ENCODE measurements around the gene PNMA3.
A peak's percentile ranks its signal among the peaks of the same experiment; 100 is the strongest.
"Not testable (repeated sequence)": the region's sequence is repeated elsewhere in the genome, so short reads cannot be mapped to it uniquely, and the experiment has no call there.

The PNMA3 gene, protein sequence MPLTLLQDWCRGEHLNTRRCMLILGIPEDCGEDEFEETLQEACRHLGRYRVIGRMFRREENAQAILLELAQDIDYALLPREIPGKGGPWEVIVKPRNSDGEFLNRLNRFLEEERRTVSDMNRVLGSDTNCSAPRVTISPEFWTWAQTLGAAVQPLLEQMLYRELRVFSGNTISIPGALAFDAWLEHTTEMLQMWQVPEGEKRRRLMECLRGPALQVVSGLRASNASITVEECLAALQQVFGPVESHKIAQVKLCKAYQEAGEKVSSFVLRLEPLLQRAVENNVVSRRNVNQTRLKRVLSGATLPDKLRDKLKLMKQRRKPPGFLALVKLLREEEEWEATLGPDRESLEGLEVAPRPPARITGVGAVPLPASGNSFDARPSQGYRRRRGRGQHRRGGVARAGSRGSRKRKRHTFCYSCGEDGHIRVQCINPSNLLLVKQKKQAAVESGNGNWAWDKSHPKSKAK
- long read RNA-seq, donor 1, partial matches to known transcripts: 0 of 5 reads
- long read RNA-seq, donor 1, other reads (novel, unspliced or antisense): 0 of 5 reads
- long read RNA-seq, donor 2, partial matches to known transcripts: 0 of 1 reads
- long read RNA-seq, donor 2, other reads (novel, unspliced or antisense): 0 of 1 reads
- long read RNA-seq, donor 3, transcript PNMA3-202 (1 exons, 1,432 nt): major isoform, 5 of 6 reads
- long read RNA-seq, donor 3, partial matches to known transcripts: 0 of 6 reads
- long read RNA-seq, donor 3, other reads (novel, unspliced or antisense): 0 of 6 reads
- long read RNA-seq, donor 4, transcript PNMA3-202 (1 exons, 1,432 nt): major isoform, 6 of 6 reads
- long read RNA-seq, donor 4, partial matches to known transcripts: 0 of 6 reads
- long read RNA-seq, donor 4, other reads (novel, unspliced or antisense): 0 of 6 reads
- long read RNA-seq, donor 5, partial matches to known transcripts: 16 of 21 reads
- long read RNA-seq, donor 5, other reads (novel, unspliced or antisense): 0 of 21 reads
- long read RNA-seq, donor 6, partial matches to known transcripts: 7 of 14 reads
- long read RNA-seq, donor 6, other reads (novel, unspliced or antisense): 0 of 14 reads
- long read RNA-seq, donor 7, transcript PNMA3-202 (1 exons, 1,432 nt): major isoform, 10 of 22 reads
- long read RNA-seq, donor 7, partial matches to known transcripts: 10 of 22 reads
- long read RNA-seq, donor 7, other reads (novel, unspliced or antisense): 0 of 22 reads
- long read RNA-seq, donor 8, transcript PNMA3-202 (1 exons, 1,432 nt): major isoform, 8 of 21 reads
- long read RNA-seq, donor 8, partial matches to known transcripts: 10 of 21 reads
- long read RNA-seq, donor 8, other reads (novel, unspliced or antisense): 0 of 21 reads

DNA sequence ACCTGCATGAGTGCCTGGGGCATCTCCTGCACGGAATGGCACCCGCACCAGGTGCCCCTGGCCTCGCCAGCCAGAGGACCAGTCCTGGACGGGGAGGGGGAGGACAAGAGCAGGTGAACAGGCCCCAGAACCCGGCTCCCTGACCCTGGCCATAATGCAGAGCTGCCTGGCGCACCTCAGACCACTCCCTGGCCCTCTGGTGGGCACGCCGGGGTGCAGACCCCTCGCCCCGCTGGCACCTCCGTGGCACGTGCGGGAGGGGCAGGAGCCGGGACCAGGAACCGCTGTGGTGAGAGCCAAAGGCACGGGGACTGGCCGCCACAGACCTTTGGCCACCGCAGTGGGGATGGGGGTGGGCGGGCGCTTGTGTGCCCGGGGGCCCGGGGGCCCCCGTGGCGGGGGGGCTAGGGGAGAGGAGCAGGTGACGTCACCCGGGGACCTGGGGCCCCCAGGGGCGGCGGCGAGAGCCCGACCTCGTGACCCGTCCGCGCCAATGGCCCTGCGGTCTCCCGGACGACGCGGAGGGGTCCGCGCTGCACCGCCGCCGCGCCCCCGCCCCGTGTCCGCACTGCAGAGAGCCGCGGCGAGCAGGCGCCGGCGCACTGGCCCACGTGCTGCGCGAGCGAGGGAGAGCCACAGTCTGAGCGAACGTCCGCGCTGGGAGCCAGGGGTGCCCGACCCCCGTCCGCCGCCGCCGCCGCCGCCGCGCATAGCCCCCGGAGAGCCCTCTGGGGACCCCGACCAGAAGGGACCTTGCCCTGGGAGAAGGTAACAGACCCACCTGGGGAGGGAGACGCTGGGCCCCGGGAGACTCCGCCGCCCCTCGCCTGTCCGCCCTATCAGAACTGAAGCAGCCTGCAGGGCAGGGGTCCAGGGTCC lies at the start of gene PNMA3:
PNMA3 (plus strand) TSS at position 600 of the 879 bp plus-strand sequence. CDS start 586 bp downstream, outside the sequence.
- DNase-seq: peak; percentile 56

DNA sequence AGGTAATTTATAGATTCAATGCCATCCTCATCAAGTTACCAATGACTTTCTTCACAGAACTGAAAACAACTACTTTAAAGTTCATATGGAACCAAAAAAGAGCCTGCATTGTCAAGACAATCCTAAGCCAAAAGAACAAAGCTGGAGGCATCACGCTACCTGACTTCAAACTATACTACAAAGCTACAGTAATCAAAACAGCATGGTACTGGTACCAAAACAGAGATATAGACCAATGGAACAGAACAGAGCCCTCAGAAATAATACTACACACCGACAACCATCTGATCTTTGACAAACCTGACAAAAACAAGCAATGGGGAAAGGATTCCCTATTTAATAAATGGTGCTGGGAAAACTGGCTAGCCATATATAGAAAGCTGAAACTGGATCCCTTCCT lies 39.1 kb upstream of the PNMA3 start:
- not testable (repeated sequence) for DNase-seq

DNA sequence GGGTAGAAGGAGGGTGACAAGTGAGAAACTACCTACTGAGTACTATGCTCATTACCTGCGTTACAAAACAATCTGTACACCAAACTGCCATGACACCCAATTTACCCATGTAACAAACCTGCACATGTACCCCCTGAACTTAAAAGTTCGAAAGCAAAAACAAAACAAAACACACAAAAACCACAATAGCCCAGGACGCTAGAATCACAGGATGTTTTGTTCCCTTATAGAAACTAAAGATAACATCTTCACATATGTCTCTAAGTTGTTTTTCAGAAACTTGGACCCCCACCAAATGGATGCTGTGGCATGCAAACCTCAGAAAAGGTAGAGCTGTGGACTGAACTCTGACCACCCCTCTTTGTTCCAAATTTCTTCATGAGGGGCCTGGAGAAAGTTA lies 37.1 kb upstream of the PNMA3 start:
- no peak for DNase-seq

DNA sequence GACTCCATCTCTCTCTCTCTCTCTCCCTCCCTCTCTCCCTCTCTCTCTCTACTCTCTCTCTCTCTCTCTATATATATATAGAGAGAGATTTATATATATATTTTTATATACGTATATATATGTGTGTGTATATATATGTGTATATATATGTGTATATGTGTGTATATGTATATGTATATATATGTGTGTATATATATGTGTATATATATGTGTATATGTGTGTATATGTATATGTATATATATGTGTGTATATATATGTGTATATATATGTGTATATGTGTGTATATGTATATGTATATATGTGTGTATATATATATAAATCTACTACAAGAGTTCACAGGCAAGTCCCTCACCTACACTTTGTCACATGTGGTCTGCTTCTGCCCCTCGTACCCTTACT lies 29.8 kb upstream of the PNMA3 start:
- DNase-seq: not testable (repeated sequence)

DNA sequence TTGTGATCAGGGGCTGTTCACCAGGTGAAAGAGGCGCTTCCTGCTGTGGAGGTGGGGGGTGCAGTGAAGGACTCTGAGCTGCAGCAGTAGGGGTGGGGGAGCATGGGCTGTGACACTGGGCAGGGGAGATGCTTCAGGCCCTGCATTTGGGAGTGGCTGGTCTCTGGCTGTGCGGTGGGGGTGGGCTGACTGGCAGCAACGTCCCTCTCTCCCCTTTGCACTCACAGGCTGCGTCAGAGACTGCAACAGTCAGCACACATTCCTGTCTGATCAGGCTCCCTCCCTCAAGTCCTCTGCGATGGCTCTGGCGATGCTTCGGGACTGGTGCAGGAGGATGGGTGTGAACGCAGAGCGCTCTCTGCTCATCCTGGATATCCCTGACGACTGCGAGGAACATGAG lies 27.8 kb upstream of the PNMA3 start:
- DNase-seq: not testable (repeated sequence)

DNA sequence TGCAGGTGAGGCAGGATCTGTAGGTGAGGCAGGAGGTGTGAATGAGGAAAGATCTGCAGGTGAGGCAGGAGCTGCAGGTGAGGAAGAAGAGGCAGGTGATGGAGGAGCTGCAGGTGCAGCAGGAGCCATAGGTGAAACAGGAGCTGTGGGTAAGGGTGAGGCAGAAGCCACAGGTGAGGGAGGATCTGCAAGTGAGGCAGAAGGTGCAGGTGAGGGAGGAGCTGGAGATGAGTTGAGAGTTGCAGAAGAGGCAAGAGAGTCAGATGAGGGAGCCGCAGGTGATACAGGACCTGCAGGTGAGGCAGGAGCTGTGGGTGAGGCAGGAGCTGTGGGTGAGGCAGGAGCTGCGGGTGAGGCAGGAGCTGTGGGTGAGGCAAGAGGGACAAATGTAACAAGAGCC lies 27.1 kb upstream of the PNMA3 start:
- DNase-seq: no peak

DNA sequence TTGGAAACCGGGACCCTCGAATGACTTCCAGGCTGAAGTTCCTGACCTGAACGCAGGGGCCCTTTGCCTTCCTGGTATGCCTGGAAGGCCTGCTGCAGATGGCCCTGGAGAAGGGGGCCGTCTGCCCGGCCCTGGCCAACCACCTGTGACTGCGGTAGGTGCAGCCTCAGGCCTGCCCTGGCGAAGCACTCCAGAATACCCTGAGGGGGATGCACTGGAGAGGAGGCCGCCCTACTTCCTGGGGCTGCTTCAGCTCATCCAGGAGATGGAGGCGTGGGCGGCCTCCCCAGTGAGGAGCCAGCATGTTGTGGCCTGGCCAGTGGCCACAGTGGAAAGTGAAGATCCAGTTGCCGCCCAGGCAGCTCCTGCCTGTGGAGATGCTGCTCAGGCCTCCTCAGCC lies 26.4 kb upstream of the PNMA3 start:
- no peak for DNase-seq

DNA sequence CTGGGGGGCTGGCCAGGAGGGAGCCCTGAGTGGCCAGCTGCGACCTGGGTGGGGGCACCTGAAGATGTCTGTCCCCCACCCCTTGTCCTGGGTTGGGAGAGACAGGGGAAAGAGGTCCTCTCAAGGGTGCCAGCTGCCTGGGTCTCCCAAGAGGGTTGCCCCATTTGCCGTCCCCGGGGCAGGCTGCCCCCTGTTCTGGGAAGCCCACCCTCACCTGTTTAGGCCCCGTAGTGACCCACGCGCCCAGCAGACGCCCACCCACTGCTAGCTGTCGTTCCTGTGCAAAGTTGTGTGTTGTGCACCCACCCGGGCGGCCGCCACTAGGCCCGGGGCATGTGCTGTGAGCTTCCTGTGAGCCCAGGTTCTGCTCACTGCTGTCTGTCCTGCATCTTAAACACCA lies 25.5 kb upstream of the PNMA3 start:
- no peak for DNase-seq

DNA sequence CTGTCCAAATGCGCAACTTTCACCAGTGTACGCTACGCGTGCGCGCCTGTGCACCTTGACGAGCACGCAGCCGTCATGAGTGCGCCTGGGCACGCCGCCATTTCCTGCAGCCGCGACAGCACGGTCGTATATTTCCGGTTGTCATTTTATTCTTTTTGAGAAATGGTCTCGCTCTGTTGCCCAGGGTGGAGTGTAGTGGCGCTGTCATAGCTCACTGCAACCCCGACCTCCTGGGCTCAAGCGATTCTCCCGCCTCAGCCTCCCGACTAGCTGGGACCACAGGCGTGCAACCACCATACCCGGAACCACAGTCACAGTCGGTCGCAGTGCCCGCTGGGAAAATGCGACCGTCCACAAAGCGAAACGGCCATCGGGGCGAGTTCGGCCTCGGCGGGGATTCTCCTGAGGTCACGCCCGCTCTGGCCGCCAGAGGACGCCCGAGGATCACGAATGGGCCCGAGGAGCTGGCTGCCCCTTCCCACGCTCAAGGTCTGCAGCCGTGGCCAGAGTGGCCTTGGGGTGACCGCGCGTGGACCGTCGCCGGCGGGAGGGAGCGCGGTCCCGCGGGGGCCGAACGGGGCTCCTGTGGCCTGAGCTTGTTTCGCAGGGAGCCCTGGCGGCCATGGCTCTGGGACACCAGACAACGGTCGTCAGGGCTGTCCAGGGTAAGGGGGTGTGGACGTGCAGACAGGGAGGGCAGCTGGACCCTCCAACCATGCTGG lies 23.7 kb upstream of the PNMA3 start:
- peak; percentile 75 for DNase-seq

DNA sequence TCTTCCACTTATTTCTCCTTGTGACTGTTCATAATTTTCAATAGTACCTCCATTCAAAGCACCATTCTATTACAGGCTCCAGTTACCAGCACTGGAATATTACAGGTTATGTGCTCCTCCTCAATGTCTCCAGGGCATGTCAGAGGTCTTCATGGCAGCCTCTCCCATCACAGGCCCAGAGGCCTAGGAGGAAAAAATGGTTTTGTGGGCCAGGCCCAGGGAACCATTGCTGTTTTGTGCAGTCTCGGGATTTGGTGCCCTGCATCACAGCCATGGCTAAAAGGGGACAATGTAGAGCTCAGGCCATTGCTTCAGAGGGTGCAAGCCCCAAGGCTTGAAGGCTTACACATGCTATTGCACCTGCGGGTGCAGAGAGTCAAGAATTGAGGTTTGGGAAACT lies 7.2 kb upstream of the PNMA3 start:
- DNase-seq: no peak

DNA sequence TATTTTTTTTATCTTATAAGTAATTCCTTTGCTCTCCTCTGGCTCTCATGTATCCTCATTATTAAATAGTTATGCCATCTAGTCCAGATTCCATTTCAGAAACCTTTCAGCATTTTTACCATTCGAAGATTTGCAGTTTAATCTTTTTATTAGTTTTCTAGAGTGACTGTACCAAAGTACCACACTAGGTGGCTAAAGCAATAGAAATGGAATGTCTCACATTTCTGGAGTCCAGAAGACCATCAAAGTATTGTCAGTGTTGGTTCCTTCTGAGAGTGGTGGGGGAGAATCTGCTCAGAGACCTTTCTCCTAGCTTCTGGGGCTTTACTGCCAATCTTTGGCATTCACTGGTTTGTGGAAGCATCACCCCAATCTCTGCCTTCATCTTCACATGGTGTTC lies 3.7 kb upstream of the PNMA3 start:
- DNase-seq: no peak

DNA sequence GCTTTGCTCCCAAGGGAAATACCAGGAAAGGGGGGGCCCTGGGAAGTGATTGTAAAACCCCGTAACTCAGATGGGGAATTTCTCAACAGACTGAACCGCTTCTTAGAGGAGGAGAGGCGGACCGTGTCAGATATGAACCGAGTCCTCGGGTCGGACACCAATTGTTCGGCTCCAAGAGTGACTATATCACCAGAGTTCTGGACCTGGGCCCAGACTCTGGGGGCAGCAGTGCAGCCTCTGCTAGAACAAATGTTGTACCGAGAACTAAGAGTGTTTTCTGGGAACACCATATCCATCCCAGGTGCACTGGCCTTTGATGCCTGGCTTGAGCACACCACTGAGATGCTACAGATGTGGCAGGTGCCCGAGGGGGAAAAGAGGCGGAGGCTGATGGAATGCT lies 1.0 kb downstream of the PNMA3 start:
- no peak for DNase-seq

DNA sequence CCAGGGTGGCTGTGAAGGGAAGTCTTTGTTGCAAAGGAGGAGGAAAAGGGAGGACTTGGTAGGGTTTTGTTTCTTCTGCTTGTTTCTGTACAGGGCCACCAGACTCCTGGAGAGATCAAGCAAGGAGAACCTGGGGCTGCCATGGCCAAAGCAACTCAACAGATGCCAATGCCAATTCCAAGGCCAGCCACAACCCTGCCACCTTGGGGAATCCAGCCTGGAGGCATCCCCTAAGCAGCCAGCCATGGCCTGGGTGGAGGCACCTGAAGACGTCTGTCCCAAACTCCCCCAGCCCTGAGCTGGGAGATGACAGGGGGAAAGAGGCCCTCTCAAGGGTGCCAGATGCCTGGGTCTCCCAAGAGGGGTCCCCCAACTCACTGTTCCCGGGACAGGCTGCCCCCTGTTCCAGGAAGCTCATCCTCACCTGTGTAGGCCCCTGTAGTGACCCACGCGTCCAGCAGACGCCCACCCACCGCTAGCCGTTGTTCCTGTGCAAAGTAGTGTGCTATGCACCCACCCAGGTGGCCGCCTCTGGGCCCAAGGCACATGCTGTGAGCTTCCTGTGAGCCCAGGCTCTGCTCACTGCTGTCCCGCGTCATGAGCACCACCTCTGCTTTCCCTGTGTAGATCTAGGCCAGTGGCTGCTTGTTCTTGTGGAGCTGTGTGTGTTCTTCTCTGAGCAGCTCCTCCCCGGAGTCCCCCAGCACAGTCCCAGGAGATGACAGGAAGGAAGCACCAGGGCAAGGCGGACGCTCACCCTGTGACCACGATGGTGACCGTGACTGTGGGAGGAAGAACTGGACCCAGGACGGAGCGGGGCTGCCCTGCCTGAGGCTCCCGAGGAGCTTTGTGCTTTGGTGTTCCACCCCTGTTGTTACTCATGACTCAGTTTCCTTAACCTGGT lies 3.2 kb downstream of the PNMA3 start:
- no peak for DNase-seq

DNA sequence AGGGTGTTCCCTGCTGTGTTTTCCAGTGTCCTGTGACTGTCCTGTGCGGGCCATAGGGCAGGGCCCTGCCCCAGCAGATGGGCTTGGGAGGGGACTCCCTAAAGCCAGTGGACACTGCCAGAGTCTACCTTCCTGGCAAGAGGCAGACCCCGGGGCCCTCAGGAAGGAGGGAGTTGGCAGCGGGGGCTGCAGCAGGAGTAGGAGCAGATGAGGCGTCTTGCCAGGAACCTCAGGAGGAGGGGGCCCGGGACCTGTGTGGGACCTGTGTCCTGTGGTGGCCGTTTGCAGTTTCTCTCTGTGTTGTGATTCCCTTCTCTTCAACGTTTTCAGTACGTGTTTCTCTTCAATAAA lies 3.8 kb downstream of the PNMA3 start:
- no peak for DNase-seq

DNA sequence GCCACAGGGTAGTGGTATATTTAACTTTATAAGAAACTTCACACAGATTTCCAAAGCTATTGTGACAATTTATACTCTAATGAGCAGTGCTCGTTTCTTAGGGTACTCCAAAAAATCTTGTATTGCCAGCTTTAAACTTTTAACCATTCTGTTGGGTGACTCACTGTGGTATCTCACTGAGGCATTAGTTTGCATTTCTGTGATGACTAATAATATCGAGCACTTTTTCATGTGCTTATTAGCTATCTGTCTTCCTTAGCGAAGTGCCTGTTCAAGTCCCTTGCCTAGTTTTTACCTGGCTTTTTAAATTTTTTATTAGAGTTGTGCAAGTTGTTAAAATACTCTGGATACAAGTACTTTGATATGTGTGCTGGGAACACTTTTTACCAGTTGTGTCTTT lies 5.5 kb downstream of the PNMA3 start:
- no peak for DNase-seq

DNA sequence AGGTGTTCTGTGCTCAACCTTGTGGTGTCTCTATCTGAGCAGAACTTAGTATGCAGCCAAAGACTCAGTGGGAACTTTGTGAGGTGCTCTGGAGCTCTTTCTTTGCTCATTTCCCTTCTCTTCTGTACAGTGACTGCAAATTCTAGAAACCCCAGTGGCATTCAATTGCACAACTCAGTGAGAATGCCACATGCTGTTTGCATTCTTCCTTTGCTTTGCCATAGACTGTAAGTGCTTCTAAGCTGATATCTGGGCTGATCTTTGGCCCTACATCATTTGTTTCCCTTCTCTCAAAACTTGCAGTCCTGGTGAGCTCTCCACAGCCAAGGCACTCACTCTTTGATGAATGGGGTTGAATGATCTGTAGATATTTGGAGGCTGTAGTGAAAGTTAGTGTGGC lies 7.0 kb downstream of the PNMA3 start:
- DNase-seq: no peak

DNA sequence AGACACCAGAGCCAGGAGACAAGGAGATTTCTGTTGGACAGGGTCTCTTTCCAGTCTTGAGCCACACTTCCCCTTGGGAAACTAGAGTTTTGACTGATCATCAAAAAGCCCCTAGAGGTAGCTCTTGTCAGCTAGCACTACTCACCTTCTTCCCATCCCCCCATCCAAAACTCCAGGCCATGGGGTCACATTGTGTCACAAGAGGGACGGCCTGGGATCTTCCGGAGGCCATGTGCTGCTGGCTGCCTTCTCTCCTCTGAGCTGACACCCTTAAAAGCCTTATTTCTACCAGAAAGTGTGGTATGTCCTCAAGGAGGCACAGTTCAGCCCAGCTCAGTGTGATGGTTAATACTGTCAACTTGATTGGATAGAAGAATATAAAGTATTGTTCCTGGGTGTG lies 7.8 kb downstream of the PNMA3 start:
- no peak for DNase-seq

DNA sequence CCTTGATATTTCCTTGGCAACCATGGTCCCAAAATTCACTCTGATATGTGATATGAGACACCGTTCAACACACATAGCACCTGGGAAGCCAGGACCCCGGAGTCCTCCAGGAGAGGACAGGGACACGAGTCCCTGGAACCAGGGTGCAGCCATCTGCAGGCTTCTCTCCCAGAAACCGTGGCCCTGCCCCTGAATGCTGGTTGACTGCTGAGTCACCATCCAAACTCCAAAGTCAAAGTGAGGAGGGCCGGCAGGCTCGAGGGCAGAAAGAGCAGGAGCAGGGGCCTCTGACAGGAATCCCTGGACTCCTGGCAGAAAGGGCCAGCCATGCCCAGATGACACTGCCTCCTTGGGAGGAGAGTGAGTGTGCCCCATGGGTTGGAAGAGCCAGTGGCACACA lies 9.1 kb downstream of the PNMA3 start:
- no peak for DNase-seq

DNA sequence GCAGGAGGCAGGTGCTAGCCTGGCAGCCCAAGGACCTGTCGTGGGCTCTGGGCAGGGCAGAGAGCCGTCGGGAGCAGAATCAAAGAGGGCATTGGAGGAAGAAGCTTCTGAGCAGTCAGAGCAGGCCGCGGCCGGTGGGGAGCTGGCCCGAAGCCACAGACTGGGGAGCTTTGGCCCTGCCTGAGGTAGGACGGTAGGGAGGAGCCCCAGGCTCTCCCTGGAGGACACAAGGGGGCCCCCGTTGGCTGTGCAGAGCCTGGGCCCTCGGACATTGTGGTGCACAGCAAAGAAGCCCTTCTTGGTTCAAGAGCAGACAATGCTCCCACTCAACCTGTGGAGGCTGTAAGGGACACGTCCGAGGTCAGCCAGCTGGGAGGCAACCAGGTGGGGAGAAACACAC lies 10.1 kb downstream of the PNMA3 start:
- not testable (repeated sequence) for DNase-seq

Data from right kidney (tissue), 9 donors.